Activated naive CD8-positive, alpha-beta T cell treated with anti-CD3 and anti-CD28 coated beads, Interleukin-2, amount 10 ng/mL, durations not matched to agents 7 days and 5 days (primary cell): ENCODE measurements around the gene HERC2. TPM values are rescaled to one million over a fixed set of nuclear protein-coding genes. Genes with fewer than 3 reads are reported as not detected.

Source experiments
- ATAC-seq: fragments of 150-1000 bp; cut with Tn5 transposase; one replicate; pipeline ENCODE4 v1.10.0; 2021; ENCODE audit warnings: low read depth, moderate library complexity
- POLR2A ChIA-PET: fragments of 350-600 bp; sonication (Branson Sonifier 250); formaldehyde crosslinking; loops from one replicate; lab custom pipeline; 2021; ENCODE audit warnings: antibody characterized with exemption; lab: Charles Lee
- DNase-seq: peaks from one replicate; pipeline ENCODE4 v3.0.0; 2021
- H3K27ac Mint-ChIP-seq: one replicate; pipeline ENCODE4 v1.8.0; 2022; ENCODE audit warnings: mild to moderate bottlenecking, mixed read lengths
- H3K27me3 Mint-ChIP-seq: one replicate; pipeline ENCODE4 v1.8.0; 2022; ENCODE audit warnings: mild to moderate bottlenecking, moderate library complexity, mixed read lengths
- H3K36me3 Mint-ChIP-seq: one replicate; pipeline ENCODE4 v1.8.0; 2021; ENCODE audit warnings: mild to moderate bottlenecking, mixed read lengths
- H3K4me1 Mint-ChIP-seq: one replicate; pipeline ENCODE4 v1.8.0; 2021; ENCODE audit warnings: mixed read lengths
- H3K4me3 Mint-ChIP-seq: one replicate; pipeline ENCODE4 v1.8.0; 2022; ENCODE audit warnings: mild to moderate bottlenecking, moderate library complexity, mixed read lengths
- H3K9me3 Mint-ChIP-seq: one replicate; pipeline ENCODE4 v1.8.0; 2021; ENCODE audit warnings: mixed read lengths
- total RNA-seq, 2 experiments: library from RNA; stranded (reverse); gene quantifications; one replicate each; pipeline ENCODE4 v1.2.3, GENCODE V29; 2021

Gene HERC2
- total RNA-seq, 2 experiments from 2014 or later: 43.0 to 47.0 TPM

DNA sequence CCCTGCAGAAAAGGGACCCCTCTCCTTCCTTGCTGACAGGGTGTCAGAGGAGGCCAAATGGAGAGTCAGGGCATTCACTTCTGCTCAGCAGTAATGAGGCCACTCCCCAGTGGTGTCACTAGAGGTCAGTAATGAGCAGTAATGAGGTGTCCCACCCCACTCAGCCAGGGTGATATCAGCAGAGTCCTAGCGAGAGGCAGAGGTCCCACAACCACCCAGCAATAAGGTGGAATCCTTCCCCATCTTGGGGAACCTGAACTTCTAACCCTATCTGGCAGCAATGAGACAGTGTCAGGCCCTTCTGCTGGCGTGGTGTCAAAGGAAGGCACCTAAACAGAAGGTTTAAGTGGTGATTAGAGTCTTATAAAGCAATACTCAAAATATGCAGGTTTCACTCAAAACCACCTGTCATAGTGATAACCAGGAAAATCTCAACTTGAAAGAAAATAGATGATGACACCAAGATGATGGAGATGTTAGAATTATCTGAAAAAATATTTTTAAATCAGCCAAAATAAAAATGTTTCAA, 235.7 kb downstream of the HERC2 start:
- Mint-ChIP-seq H3K4me3 (no peak overlapping the region), H3K27me3 (peaks cover 29% of the 10 kb centered on the region), H3K36me3 (peaks cover 9% of the 10 kb centered on the region), H3K4me1 (peaks cover 12% of the 10 kb centered on the region), H3K27ac (peak overlapping the region; percentile 11), H3K9me3 (peaks cover 14% of the 10 kb centered on the region)
- DNase-seq: no peak
- POLR2A ChIA-PET: no interaction called here
- ATAC-seq: peak; percentile 99

DNA sequence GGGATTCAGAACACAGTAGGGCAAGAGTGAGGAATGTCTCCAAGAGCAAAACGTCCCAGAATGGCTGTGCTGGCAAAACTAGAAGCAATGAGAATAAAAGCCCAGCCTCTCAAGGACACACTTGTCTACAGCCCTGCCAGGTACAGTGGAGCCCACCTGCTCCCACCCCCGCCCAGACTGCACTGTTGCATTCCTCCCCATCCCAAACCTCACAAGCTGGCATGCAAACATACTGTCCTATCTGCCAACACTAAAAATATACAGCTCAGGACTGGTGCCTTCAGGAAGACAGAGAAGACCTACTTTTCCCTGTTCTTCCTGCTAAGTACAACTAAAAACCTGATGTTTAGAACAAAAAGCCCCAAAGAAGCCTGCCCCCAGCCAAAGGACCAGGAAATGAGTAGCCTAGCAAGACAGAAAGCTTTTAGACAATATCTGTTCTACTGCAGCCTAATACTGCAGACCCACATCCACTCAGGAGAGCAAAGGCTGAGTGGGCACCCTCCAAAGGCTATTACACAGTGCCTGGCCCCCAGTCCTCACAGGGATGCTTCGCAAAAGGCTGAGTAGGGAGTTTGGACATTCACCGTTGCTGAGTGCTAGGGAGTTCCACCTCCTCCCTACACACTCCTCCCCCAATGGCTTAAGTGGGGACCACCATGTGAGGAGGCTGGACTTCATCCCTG, 236.3 kb downstream of the HERC2 start:
- Mint-ChIP-seq H3K4me1 (peaks cover 12% of the 10 kb centered on the region), H3K4me3 (no peak overlapping the region), H3K27ac (no peak overlapping the region), H3K36me3 (peaks cover 9% of the 10 kb centered on the region), H3K27me3 (peaks cover 24% of the 10 kb centered on the region), H3K9me3 (peaks cover 10% of the 10 kb centered on the region)
- DNase-seq (no peak), ATAC-seq (peak; percentile 14)
- POLR2A ChIA-PET: no interaction called here

DNA sequence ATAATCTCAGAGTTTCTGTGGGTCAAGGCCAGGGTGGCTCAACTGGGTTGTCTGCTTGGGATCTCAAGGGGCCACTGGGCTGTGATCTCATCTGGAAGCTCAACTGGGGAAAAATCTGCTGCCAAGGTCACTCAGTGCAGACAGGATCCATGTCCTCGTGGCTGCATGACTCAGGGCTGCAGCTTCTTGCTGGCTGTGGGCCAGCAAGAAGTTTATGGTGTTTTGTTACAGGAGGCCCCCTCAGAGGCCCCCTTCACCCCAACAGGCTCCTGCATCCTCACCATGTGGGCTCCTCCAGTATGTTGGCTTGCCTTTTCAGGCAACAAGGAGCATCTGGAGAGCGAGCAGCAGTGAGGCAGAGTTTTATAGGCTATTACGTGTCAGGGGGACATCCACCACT, 237.4 kb downstream of the HERC2 start:
- DNase-seq: no peak
- peaks cover 5% of the 10 kb centered on the region for H3K9me3 Mint-ChIP-seq
- POLR2A ChIA-PET: no interaction called here
- no peak overlapping the region for H3K27ac Mint-ChIP-seq
- H3K36me3 Mint-ChIP-seq: peaks cover 7% of the 10 kb centered on the region
- no peak overlapping the region for H3K4me3 Mint-ChIP-seq
- H3K4me1 Mint-ChIP-seq: peaks cover 12% of the 10 kb centered on the region
- peaks cover 14% of the 10 kb centered on the region for H3K27me3 Mint-ChIP-seq
- ATAC-seq: no peak

DNA sequence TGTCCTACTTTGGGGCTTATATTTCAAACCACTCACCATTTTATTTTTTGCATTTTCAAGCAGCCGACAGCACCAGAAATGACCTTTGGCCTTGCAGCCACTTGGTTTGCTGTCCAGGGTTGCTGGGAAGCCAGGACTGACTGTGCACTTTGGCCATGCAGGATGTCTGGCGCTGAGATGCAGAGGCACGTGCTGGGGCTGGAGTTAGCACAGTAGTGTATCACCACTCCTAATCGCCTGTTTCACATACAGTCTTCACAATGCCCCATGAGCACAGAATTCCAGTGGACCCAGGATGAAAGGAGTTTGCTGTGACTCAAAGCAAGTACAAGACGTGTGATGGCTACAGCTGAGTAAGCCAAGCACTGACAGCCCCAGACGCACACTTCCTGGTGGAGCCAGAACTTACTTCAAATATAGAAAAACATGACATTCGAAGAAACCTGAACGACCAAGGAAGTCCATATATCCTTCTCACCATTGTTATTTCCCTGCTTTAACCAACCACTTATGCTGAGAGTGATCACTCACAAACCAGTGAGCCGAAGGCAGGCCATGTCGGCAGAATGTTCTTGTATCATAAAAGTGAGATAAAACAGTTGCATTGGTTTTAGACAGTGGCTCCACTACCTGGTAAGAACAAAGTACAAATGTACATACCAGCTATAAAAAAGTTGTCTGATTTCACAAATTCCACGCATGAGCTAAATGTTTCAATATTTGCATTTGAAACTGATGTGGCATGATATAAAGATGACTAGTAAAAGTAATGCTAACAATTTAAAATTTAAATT, 238.9 kb downstream of the HERC2 start:
- DNase-seq (no peak), ATAC-seq (no peak)
- H3K4me1 Mint-ChIP-seq: peaks cover 12% of the 10 kb centered on the region
- no peaks in the 10 kb centered on the region for H3K9me3 Mint-ChIP-seq
- POLR2A ChIA-PET: no interaction called here
- H3K27ac Mint-ChIP-seq: no peak overlapping the region
- H3K27me3 Mint-ChIP-seq: peaks cover 4% of the 10 kb centered on the region
- H3K36me3 Mint-ChIP-seq: peaks cover 2% of the 10 kb centered on the region
- no peak overlapping the region for H3K4me3 Mint-ChIP-seq

DNA sequence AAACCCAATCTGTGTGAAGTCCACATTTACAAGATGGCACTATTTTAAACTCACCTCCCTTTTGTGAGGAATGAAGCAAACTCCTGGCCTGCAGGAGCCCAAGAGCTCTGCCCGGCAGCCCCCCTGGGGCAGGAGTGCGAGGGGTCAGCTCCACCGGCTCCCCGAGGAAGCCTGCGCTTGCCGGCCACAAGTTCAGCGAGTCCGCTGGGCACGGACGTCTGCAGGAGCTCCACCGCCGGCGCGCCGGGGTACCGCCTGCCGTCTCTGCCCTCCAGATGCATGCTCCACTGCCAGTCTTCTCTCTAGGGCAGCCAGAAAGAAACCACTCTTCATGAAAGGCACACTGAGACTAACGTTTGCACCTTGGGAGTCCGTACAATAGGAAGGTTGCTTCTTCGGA, 240.4 kb downstream of the HERC2 start:
- ATAC-seq (no peak), DNase-seq (no peak)
- Mint-ChIP-seq H3K4me3 (no peak overlapping the region), H3K36me3 (no peaks in the 10 kb centered on the region), H3K9me3 (no peaks in the 10 kb centered on the region), H3K27ac (no peak overlapping the region), H3K4me1 (peaks cover 4% of the 10 kb centered on the region), H3K27me3 (peaks cover 4% of the 10 kb centered on the region)
- POLR2A ChIA-PET: no interaction called here

DNA sequence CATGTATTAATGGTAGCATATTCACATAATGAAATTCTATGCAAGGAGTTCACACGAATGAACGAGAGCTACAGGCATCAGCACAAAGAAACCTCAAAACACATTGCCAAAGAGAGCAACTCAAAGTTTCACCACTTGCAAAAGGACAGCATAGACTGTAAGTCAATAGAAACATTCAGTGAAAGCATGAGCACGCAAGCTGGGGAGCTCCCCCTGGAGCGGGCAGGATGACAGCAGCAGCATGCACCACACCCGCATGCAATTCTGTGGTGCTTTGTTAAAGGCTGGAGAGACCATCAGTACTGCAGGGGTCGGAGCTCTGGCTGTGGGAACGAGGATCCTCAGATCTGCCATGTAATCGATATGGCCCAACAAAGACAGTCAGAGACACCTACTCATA, 241.6 kb downstream of the HERC2 start:
- ATAC-seq (no peak), DNase-seq (no peak)
- Mint-ChIP-seq H3K4me1 (no peaks in the 10 kb centered on the region), H3K9me3 (no peaks in the 10 kb centered on the region), H3K27me3 (peaks cover 4% of the 10 kb centered on the region), H3K27ac (no peak overlapping the region), H3K4me3 (no peak overlapping the region), H3K36me3 (no peaks in the 10 kb centered on the region)
- POLR2A ChIA-PET: no interaction called here

DNA sequence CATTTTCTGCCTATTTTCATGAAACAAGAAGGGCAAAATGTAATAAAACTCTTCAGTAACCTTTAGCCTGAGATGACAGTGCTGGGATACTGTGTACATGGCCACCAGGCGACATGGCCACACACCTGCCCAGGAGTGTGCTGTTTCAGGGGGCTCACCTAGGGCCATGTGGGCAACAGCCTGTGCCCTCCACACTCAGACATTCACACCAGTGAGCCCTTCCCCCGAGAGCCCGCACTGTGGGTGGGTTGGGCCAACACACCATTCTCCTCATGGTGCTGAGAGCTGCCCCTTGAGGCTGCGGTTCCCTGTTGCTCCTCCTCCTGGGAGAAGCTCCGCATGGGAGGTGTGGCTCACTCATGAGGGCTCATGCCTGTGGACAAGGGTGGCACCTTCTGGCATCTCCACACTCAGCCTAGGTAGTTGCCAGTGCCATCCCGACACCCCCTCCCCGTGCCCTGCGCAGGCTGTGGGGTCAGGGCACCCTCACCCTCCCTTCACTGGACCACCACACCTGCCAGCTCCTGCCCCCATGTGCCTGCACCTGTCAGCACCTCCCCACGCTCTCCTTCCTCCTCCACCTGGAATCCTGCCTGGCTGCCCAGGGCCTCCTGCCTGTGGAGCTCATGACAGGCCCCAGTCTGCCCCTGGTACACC, 242.5 kb downstream of the HERC2 start:
- Mint-ChIP-seq H3K36me3 (no peaks in the 10 kb centered on the region), H3K4me3 (no peak overlapping the region), H3K27ac (no peak overlapping the region), H3K4me1 (no peaks in the 10 kb centered on the region), H3K9me3 (no peaks in the 10 kb centered on the region), H3K27me3 (peaks cover 3% of the 10 kb centered on the region)
- POLR2A ChIA-PET: no interaction called here
- no peak for DNase-seq
- ATAC-seq: no peak

DNA sequence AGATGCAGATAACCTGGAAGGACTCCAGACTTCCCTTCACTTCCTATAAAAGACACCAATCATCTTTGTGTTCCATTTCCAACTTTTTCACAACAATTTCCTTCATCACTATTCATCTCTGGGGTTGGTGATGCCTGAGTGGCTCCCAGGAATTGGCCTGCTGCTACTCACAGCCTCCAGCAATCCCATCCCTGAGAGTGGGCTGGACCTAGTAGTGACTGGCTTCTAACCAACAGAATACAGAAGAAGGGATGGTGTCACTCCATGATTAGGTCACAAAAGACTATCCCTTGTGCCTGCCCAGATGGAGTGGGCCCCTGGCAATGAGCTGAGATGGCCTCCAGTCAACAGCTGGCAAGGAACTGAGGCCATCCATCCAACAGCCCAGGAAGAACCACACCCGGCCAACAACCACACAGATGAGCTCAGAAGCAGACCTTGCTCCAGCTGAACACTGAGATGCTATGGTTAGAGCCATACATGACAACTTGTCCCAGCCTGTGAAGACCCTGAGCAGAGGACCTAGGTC, 243.7 kb downstream of the HERC2 start:
- no peak overlapping the region for H3K27ac Mint-ChIP-seq
- POLR2A ChIA-PET: no interaction called here
- no peak for DNase-seq
- no peaks in the 10 kb centered on the region for H3K27me3 Mint-ChIP-seq
- H3K36me3 Mint-ChIP-seq: no peaks in the 10 kb centered on the region
- H3K9me3 Mint-ChIP-seq: no peaks in the 10 kb centered on the region
- no peak overlapping the region for H3K4me3 Mint-ChIP-seq
- no peak for ATAC-seq
- no peaks in the 10 kb centered on the region for H3K4me1 Mint-ChIP-seq

DNA sequence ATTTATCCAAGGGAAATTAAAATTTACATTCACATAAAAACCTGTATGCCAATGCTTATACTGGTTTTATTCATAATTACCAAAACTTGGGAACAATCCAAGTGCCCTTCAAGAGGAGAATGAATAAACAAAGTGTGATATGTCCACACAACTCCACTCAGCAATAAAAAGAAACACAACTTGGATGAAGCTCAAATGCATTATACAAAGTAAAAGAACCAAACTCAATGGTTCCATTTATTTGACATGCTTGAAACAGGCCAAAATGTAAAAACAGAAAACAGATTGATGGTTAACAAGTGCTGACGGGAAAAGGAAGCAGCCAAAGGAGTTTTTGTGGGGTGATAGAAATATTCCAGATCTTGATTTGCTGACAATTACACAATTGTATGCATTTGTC, 246.4 kb downstream of the HERC2 start:
- no peak for ATAC-seq
- Mint-ChIP-seq H3K27me3 (peaks cover 4% of the 10 kb centered on the region), H3K9me3 (no peaks in the 10 kb centered on the region), H3K27ac (no peak overlapping the region), H3K4me3 (no peak overlapping the region), H3K4me1 (no peaks in the 10 kb centered on the region), H3K36me3 (no peaks in the 10 kb centered on the region)
- no peak for DNase-seq
- POLR2A ChIA-PET: no interaction called here

DNA sequence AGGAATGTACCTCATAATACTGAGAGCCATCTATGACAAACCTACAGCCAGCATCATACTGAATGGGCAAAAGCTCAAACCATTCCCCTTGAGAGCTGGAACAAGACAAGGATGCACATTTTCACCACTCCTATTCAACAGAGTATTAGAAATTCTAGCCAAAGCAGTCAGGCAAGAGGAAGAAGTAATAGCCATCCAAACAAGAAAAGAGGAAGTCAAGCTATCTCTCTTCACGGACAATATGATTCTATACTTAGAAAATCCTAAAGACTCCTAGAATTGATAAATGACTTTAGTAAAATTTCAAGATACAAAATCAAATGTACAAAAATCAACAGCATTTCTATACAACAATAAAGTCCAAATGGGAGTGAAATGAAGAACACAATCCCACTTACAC, 253.0 kb downstream of the HERC2 start:
- Mint-ChIP-seq H3K27me3 (peaks cover 27% of the 10 kb centered on the region), H3K36me3 (no peaks in the 10 kb centered on the region), H3K9me3 (peaks cover 2% of the 10 kb centered on the region), H3K4me1 (no peaks in the 10 kb centered on the region), H3K4me3 (no peak overlapping the region), H3K27ac (no peak overlapping the region)
- no peak for ATAC-seq
- POLR2A ChIA-PET: no interaction called here
- no peak for DNase-seq

DNA sequence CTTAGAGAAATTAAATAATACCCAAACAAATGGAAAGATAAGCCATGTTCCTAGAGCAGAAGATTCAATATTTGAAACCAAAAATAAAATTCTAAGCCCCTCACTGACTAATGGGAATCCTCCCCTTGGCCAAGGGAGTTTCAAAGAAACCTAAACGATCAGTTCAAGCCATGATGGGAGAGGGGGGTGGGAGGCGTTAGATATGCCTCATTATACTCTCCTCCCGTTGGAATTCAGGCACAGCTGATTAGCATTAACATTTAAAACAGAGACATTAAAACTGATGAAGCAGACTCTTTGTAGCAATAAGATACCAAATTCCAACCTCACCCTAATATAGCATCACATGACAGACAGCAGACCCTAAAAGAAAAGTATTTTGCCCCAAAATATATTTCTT, 255.7 kb downstream of the HERC2 start:
- Mint-ChIP-seq H3K27me3 (peaks cover 29% of the 10 kb centered on the region), H3K4me3 (no peak overlapping the region), H3K9me3 (peaks cover 2% of the 10 kb centered on the region), H3K27ac (no peak overlapping the region), H3K4me1 (no peaks in the 10 kb centered on the region), H3K36me3 (no peaks in the 10 kb centered on the region)
- no peak for DNase-seq
- POLR2A ChIA-PET: no interaction called here
- ATAC-seq: no peak
